ENCODE data around the gene PTCD2.

PTCD2 gene

GRCh38 chr5:72415616-72416325 lies 95.6 kb downstream of the PTCD2 start:
- Histone ChIP-seq H3K27ac (ENCODE audit: low read depth, low read length) (no peak overlapping the region), H3K27me3 (ENCODE audit: control insufficient read depth, insufficient read depth, low read length) (no peaks in the 10 kb centered on the region), H3K36me3 (ENCODE audit: control insufficient read depth, insufficient read depth, low read length) (no peaks in the 10 kb centered on the region), H3K9ac (ENCODE audit: low read length) (no peak overlapping the region), H3K4me3 (ENCODE audit: low read length) (no peak overlapping the region), H3K4me1 (ENCODE audit: control insufficient read depth, insufficient read depth, low read length) (no peaks in the 10 kb centered on the region)

- Histone ChIP-seq H3K4me1 (ENCODE audit: control insufficient read depth, insufficient read depth, low read length) (no peaks in the 10 kb centered on the region), H3K9ac (ENCODE audit: low read length) (no peak overlapping the region), H3K36me3 (ENCODE audit: control insufficient read depth, insufficient read depth, low read length) (no peaks in the 10 kb centered on the region), H3K27me3 (ENCODE audit: control insufficient read depth, insufficient read depth, low read length) (no peaks in the 10 kb centered on the region), H3K4me3 (ENCODE audit: low read length) (no peak overlapping the region), H3K27ac (ENCODE audit: low read depth, low read length) (no peak overlapping the region)
Measured at GRCh38 chr5:72417333-72418062, 97.3 kb downstream of the PTCD2 start.

Measured in rectal smooth muscle tissue (tissue), 1 donor.